HG03108 (cell line): ENCODE data around the gene PHLDB2.

Experiments used
- ATAC-seq: cut with Tn5 transposase; IDR thresholded peaks from one replicate; pipeline ENCODE4 v1.9.1; 2021; ENCODE audit warnings: moderate library complexity; ENCODE audit not compliant: unreplicated experiment

Gene PHLDB2

GRCh38 chr3:112013784-112014143, 154.7 kb downstream of the PHLDB2 start:
- no peak for ATAC-seq

- no peak for ATAC-seq
These were observed 158.0 kb downstream of the PHLDB2 start for GRCh38 chr3:112017091-112017490.

GRCh38 chr3:112018712-112019111, 159.6 kb downstream of the PHLDB2 start:
- ATAC-seq = no peak

- ATAC-seq = no peak
These were observed 160.7 kb downstream of the PHLDB2 start for GRCh38 chr3:112019716-112020115.

GRCh38 chr3:112020674-112021085, 161.6 kb downstream of the PHLDB2 start:
- ATAC-seq = no peak
